Sigmoid colon (tissue), 7 donors: ENCODE measurements around the gene PKHD1. TPM values are rescaled to one million over a fixed set of nuclear protein-coding genes. Genes with fewer than 3 reads are reported as not detected.

Experiments
- DNase-seq: peaks from one replicate; pipeline ENCODE4 v3.0.0-alpha.2; 2019
- H3K27ac ChIP-seq, 4 donors: fragments of 200-600 bp; sonication (generic); one replicate each; pipeline ENCODE4 v1.5.1; 2016 to 2019; ENCODE audit warnings: mild to moderate bottlenecking in 1 of 4
- H3K27me3 ChIP-seq, 3 donors: fragments of 200-600 bp; sonication (generic); one replicate each; pipeline ENCODE4 v1.5.1; 2019; ENCODE audit warnings: mild to moderate bottlenecking in 1 of 3
- H3K36me3 ChIP-seq, 4 donors: fragments of 200-600 bp; sonication (generic); one replicate each; pipeline ENCODE4 v1.5.1; 2016 to 2019
- H3K4me1 ChIP-seq, 4 donors: fragments of 200-600 bp; sonication (generic); one replicate each; pipeline ENCODE4 v1.5.1; 2017 to 2019
- H3K4me3 ChIP-seq, 4 donors: fragments of 200-600 bp; sonication (generic); one replicate each; pipeline ENCODE4 v1.5.1; 2017 to 2019; ENCODE audit warnings: mild to moderate bottlenecking in 2 of 4, moderate library complexity in 1 of 4
- H3K9me3 ChIP-seq, 4 donors: fragments of 200-600 bp in 3 of 4; sonication (generic) in 3 of 4; one replicate each; pipeline versions ENCODE4 v1.5.1 to v1.6.1; 2013 to 2019
- EP300 ChIP-seq, 4 donors: sonication (generic); formaldehyde crosslinking; IDR thresholded peaks; one replicate each; pipeline ENCODE4 v1.6.1; 2017; ENCODE audit warnings: antibody characterized with exemption in 4 of 4
- POLR2A ChIP-seq, 2 donors: fragments of 450-650 bp; IDR thresholded peaks; one replicate each; pipeline ENCODE4 v1.6.1; 2016; ENCODE audit warnings: antibody characterized with exemption in 2 of 2, mild to moderate bottlenecking in 2 of 2, moderate library complexity in 2 of 2
- POLR2AphosphoS5 ChIP-seq, 4 donors: sonication (generic); formaldehyde crosslinking; IDR thresholded peaks; one replicate each; pipeline ENCODE4 v1.6.1; 2017; ENCODE audit warnings: antibody characterized with exemption in 4 of 4
- WGBS, 2 donors: extraction: QIAGEN DNeasy Blood & Tissue Kit; methylation state at CpG; one replicate each; pipeline ENCODE4 v1.1.7; 2013; 5-methylcytosine and 5-hydroxymethylcytosine counted together
- intact Hi-C: fragments of 100-400 bp; cut with DNase I; formaldehyde crosslinking; loops from one replicate; pipeline ENCODE4 v1.15.1; 2023
- polyA plus RNA-seq, 3 donors: library from polyadenylated mRNA; stranded (reverse); fragments of 200-250 nt; gene quantifications; one replicate each; pipeline ENCODE4 v1.2.3, GENCODE V29; 2013
- small RNA-seq, 3 donors: library from RNA; depleted of rRNA; stranded (forward); fragments of <200 nt; gene quantifications; one replicate each; pipeline ENCODE3, GENCODE V24; 2016
- total RNA-seq, 4 donors: library from RNA; depleted of rRNA; stranded (reverse); fragments of >200 nt; gene quantifications; one replicate each; pipeline ENCODE4 v1.1.0, GENCODE V29; 2016
- TF ChIP-seq, protein P1 (sequence below), 4 experiments: fragments of 450-650 bp in 3 of 4; fragments of 200-600 bp in 1 of 4; IDR thresholded peaks; one replicate each; pipeline ENCODE4 v1.5.1; 2016 to 2019; ENCODE audit warnings: antibody characterized with exemption in 4 of 4, mild to moderate bottlenecking in 3 of 4, moderate library complexity in 2 of 4
- donor health status: healthy with polysubstance abuse.
- donor health status: Bipolar disorder and iron deficiency.
- donor health status: healthy.

The PKHD1 gene
- total and polyA plus RNA-seq, 7 donors, result under 0.01 to 0.66 (median under 0.01) TPM; not detected in 2

DNA sequence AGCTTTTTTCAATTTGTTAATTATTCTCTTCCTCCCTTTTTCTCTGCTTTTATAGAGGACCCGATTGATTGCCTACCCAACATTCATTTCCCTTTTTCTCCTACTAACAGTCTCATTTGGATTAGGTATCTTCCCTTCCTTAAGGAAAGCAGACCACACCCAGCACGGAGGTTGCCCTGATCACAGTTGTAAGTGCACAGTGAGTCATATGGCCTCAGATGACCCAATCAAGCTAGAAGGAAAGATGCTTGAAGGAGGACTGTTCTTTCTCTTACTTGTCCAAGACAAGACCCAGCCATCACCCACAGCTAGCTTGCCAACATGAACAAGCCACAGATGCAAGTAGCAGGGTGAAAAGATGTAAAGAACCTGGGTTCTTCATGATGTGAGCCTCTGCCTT is 518.6 kb downstream of the PKHD1 start:
- intact Hi-C loops, result no loop called here
- TF ChIP-seq POLR2AphosphoS5 (IDR thresholded peaks at IDR 0.05) (no peak), EP300 (IDR thresholded peaks at IDR 0.05) (no peak), POLR2A (IDR thresholded peaks at IDR 0.05) (no peak)
- TF ChIP-seq, protein P1, sequence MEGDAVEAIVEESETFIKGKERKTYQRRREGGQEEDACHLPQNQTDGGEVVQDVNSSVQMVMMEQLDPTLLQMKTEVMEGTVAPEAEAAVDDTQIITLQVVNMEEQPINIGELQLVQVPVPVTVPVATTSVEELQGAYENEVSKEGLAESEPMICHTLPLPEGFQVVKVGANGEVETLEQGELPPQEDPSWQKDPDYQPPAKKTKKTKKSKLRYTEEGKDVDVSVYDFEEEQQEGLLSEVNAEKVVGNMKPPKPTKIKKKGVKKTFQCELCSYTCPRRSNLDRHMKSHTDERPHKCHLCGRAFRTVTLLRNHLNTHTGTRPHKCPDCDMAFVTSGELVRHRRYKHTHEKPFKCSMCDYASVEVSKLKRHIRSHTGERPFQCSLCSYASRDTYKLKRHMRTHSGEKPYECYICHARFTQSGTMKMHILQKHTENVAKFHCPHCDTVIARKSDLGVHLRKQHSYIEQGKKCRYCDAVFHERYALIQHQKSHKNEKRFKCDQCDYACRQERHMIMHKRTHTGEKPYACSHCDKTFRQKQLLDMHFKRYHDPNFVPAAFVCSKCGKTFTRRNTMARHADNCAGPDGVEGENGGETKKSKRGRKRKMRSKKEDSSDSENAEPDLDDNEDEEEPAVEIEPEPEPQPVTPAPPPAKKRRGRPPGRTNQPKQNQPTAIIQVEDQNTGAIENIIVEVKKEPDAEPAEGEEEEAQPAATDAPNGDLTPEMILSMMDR (IDR thresholded peaks at IDR 0.05), result no peak
- Histone ChIP-seq H3K27ac (no peak overlapping the region), H3K36me3 (no peaks in the 10 kb centered on the region), H3K27me3 (no peaks in the 10 kb centered on the region), H3K4me1 (no peaks in the 10 kb centered on the region), H3K9me3 (no peaks in the 10 kb centered on the region), H3K4me3 (no peak overlapping the region)
- WGBS, 2 donors, result 39 to 74% methylated on average over 2 of the region's 2 CpGs
- no peak for DNase-seq

DNA sequence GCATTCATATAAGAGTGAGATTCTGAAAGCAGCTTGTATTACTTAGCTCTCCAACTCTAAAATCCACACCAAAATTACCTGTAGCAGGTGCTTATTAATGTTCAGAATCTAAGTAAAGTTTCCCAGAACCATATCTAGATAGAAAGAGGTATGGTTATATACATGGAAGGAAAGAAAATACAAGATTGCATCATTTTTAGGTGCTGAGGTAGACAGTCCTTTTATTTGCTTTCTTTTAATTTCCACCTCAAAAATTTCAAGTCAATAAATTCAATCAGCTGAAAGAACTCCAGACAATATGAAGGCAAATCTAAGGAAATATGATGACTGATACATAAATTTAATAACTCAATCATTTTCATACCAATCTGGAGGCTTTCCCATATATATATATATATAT is 521.9 kb downstream of the PKHD1 start:
- no peaks in the 10 kb centered on the region for H3K9me3 ChIP-seq
- DNase-seq, result no peak
- H3K27me3 ChIP-seq, result no peaks in the 10 kb centered on the region
- H3K36me3 ChIP-seq, result no peaks in the 10 kb centered on the region
- TF ChIP-seq, protein P1 (IDR thresholded peaks at IDR 0.05), result no peak
- TF ChIP-seq EP300 (IDR thresholded peaks at IDR 0.05) (no peak), POLR2AphosphoS5 (IDR thresholded peaks at IDR 0.05) (no peak), POLR2A (IDR thresholded peaks at IDR 0.05) (no peak)
- intact Hi-C loops, result no loop called here
- no peak overlapping the region for H3K27ac ChIP-seq
- H3K4me3 ChIP-seq, result no peak overlapping the region
- H3K4me1 ChIP-seq, result no peaks in the 10 kb centered on the region

Small RNA genes lying within 50 kb of the gene (small RNA-seq; reads per million reads assigned to genes)
- gene RN7SL580P, result 0 reads per million in 3 donors

Other genes starting within 250 kb of the PKHD1 start
- not detected for gene IL17A, start 98.8 kb upstream of the PKHD1 start, total RNA-seq
- under 1 TPM in 1 of 3 donors, not detected in 2; 0.39 TPM for gene IL17A, start 98.8 kb upstream of the PKHD1 start, polyA plus RNA-seq
- gene IL17F, start 156.9 kb upstream of the PKHD1 start, total RNA-seq, result not detected
- under 1 TPM in 1 of 3 donors, not detected in 2; 0.12 TPM for gene IL17F, start 156.9 kb upstream of the PKHD1 start, polyA plus RNA-seq
- gene MCM3, start 197.1 kb upstream of the PKHD1 start, total RNA-seq, result 10 to 100 TPM; 31.0 to 36.8 (median 32.8) TPM
- 10 to 100 TPM; 13.2 to 54.7 (median 16.6) TPM for gene MCM3, start 197.1 kb upstream of the PKHD1 start, polyA plus RNA-seq